Thoracic aorta (tissue), 2 donors: ENCODE measurements around the gene VPS29. TPM values are rescaled to one million over a fixed set of nuclear protein-coding genes. Genes with fewer than 3 reads are reported as not detected.
A peak's percentile ranks its signal among the peaks of the same experiment; 100 is the strongest.

Experiments
- ATAC-seq: fragments of 150-250 bp; one replicate; pipeline ENCODE4 v1.8.0; 2017; ENCODE audit warnings: low read depth; ENCODE audit not compliant: insufficient number of reproducible peaks, low FRiP score
- DNase-seq: peaks from one replicate; pipeline ENCODE4 v3.0.0-alpha.2; 2020; ENCODE audit warnings: low spot score
- H3K27ac ChIP-seq, 2 donors: fragments of 200-600 bp; sonication (generic); 1 replicate in 1 of 2; 2 replicates in 1 of 2; pipeline ENCODE4 v1.5.1; 2016; ENCODE audit warnings: mild to moderate bottlenecking in 2 of 2, moderate library complexity in 2 of 2
- H3K27me3 ChIP-seq: fragments of 200-600 bp; sonication (generic); replicated peaks from 2 replicates; pipeline ENCODE4 v1.6.0; 2016; ENCODE audit warnings: mild to moderate bottlenecking; ENCODE audit not compliant: insufficient read depth
- H3K36me3 ChIP-seq: fragments of 200-600 bp; sonication (generic); one replicate; pipeline ENCODE4 v1.5.1; 2016
- H3K4me1 ChIP-seq, 2 donors: fragments of 200-600 bp; sonication (generic); 1 replicate in 1 of 2; 2 replicates in 1 of 2; pipeline versions ENCODE4 v1.5.1 to v1.6.0; 2016; ENCODE audit warnings: low read depth in 2 of 2, mild to moderate bottlenecking in 1 of 2; ENCODE audit not compliant: control insufficient read depth in 1 of 2
- H3K4me3 ChIP-seq: fragments of 200-600 bp; sonication (generic); 2 replicates; pipeline ENCODE4 v1.5.1; 2016; ENCODE audit warnings: mild to moderate bottlenecking
- H3K9me3 ChIP-seq: fragments of 200-600 bp; sonication (generic); 2 replicates; pipeline ENCODE4 v1.5.1; 2016
- total RNA-seq, 2 donors: library from RNA; depleted of rRNA; stranded (reverse); fragments of >200 nt; gene quantifications; one replicate each; pipeline versions ENCODE4 v1.1.0 to v1.2.3, GENCODE V29; 2016
- TF ChIP-seq, protein P1 (sequence below): fragments of 200-600 bp; sonication (generic); IDR thresholded peaks from one replicate; pipeline ENCODE4 v1.5.1; 2019; ENCODE audit warnings: antibody characterized with exemption

Gene VPS29
- 10 to 100 TPM; 77.7 to 82.6 TPM for total RNA-seq

DNA sequence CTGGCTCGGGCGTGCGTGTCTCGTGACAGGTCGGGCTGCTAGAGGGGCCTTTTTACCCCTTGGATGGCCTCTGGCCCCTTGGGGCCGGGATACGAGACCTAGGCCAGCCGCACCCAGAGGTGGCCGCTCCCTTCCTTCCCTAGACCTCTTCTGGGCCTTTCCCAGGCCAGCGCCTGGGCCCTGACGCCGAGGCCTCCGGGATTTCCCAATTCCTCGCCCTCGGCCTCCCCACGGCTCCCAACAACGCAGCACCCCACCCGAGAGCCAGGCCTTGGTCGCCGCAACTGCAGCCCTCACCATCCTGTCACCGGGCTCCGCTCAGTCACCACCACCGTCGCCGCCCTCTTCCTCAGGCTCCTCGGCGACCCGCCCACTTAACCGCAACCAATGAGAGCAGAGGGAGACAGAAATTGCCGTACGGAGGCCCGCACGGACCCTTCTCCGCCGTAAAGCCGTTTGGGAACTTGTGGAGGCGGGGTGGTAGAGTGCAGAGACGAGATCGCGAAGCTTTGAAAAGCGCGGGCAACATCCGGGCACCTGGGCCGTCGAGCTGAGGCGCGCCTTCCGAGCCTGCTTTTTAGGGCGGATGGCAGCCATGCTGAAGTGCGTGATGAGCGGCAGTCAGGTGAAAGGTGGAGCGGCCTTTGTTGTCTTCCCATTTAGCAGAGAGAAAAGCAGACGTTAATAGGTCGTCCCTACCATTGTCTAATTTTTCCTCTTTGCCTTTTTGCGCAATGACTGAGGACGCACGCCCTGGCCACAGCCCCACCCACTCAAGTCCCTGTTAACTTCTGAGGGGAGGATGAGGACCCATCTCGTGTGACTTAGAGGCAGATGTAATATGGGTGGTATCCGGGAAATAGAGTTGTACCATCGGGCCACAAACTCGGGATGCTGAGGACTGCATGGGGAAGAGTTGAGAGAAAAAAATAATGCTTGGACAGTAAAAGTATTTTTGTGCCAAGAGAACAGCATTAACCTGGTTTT lies at the start of gene VPS29, which contains the start of gene RAD9B:
TSS of gene VPS29 (minus strand) at position 360 of the 987 bp plus-strand sequence. CDS start at position 300, 60 bp downstream.
TSS of gene RAD9B (plus strand) at position 580 of the 987 bp plus-strand sequence. CDS start at position 587, 7 bp downstream.
- ATAC-seq (peak; percentile 96), DNase-seq (peak; percentile 97)
- Histone ChIP-seq H3K4me1 (peaks cover 23 to 29% of the 10 kb centered on the region in 2 donors), H3K36me3 (peaks cover 5% of the 10 kb centered on the region), H3K4me3 (peak within 1 kb of the TSS; percentile 97), H3K27me3 (no peaks in the 10 kb centered on the region), H3K9me3 (no peaks in the 10 kb centered on the region), H3K27ac (peak within 1 kb of the TSS; percentile 93 to 97)
- TF ChIP-seq, protein P1, sequence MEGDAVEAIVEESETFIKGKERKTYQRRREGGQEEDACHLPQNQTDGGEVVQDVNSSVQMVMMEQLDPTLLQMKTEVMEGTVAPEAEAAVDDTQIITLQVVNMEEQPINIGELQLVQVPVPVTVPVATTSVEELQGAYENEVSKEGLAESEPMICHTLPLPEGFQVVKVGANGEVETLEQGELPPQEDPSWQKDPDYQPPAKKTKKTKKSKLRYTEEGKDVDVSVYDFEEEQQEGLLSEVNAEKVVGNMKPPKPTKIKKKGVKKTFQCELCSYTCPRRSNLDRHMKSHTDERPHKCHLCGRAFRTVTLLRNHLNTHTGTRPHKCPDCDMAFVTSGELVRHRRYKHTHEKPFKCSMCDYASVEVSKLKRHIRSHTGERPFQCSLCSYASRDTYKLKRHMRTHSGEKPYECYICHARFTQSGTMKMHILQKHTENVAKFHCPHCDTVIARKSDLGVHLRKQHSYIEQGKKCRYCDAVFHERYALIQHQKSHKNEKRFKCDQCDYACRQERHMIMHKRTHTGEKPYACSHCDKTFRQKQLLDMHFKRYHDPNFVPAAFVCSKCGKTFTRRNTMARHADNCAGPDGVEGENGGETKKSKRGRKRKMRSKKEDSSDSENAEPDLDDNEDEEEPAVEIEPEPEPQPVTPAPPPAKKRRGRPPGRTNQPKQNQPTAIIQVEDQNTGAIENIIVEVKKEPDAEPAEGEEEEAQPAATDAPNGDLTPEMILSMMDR = no peak

- no peak for DNase-seq
- Histone ChIP-seq H3K4me1 (peaks cover 15 to 19% of the 10 kb centered on the region in 2 donors), H3K4me3 (no peak overlapping the region), H3K27ac (no peak overlapping the region), H3K9me3 (no peaks in the 10 kb centered on the region), H3K27me3 (no peaks in the 10 kb centered on the region), H3K36me3 (no peaks in the 10 kb centered on the region)
- TF ChIP-seq, protein P1 = no peak
- ATAC-seq = no peak
Measured at GRCh38 chr12:110550981-110551380, 49.1 kb upstream of the VPS29 start.

DNA sequence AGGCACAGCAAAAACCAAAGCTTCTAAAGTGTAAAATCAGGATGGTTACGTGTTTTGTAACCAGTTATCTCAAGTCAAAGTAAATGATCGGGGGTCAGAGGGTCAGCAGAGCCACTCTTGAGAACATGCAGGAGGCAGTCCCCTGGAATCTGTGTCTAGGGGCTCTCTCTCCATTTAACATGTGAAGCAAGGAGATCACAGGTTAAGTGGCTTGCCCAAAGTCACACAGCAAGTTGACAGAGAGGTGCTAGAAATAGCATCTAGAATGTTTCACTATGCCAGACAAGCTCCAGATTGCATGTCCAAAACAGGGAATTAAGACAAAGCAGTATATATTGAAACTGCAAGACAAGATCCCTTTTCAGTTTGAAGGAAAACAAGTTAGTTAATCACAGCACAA lies 47.8 kb upstream of the VPS29 start:
- H3K27me3 ChIP-seq = no peaks in the 10 kb centered on the region
- no peak overlapping the region for H3K4me3 ChIP-seq
- no peaks in the 10 kb centered on the region for H3K9me3 ChIP-seq
- H3K36me3 ChIP-seq = no peaks in the 10 kb centered on the region
- TF ChIP-seq, protein P1 = no peak
- ATAC-seq (no peak), DNase-seq (no peak)
- H3K27ac ChIP-seq = no peak overlapping the region
- H3K4me1 ChIP-seq = peaks cover 9 to 16% of the 10 kb centered on the region in 2 donors

- TF ChIP-seq, protein P1 = no peak
- Histone ChIP-seq H3K4me1 (peaks cover 12 to 25% of the 10 kb centered on the region in 2 donors), H3K9me3 (no peaks in the 10 kb centered on the region), H3K36me3 (no peaks in the 10 kb centered on the region), H3K27ac (no peak overlapping the region), H3K27me3 (no peaks in the 10 kb centered on the region), H3K4me3 (no peak overlapping the region)
- ATAC-seq (no peak), DNase-seq (no peak)
Measured at GRCh38 chr12:110548678-110549077, 46.8 kb upstream of the VPS29 start.

DNA sequence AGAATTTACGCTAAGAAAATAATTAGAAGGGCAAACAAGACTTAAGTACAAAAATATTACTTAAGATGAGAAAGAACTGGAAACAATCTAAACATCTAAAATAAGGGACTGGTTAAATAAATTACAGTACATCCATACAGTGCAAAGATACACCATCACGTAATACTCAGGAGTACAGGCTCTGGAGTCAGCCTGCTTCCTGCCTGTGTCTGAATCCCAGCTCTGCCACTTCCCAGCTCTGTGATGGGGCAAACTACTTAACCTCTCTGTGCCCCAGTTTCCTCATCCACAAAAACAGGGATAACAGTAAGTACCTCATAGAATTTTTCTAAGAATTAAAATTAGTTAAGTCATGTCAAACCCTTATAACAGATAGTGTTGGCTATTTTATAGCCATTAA lies 45.2 kb upstream of the VPS29 start:
- TF ChIP-seq, protein P1 = no peak
- Histone ChIP-seq H3K36me3 (no peaks in the 10 kb centered on the region), H3K4me3 (no peak overlapping the region), H3K4me1 (peaks cover 19 to 41% of the 10 kb centered on the region in 2 donors), H3K27me3 (no peaks in the 10 kb centered on the region), H3K27ac (peak overlapping the region in 1 of 2 donors; percentile 43), H3K9me3 (no peaks in the 10 kb centered on the region)
- DNase-seq = no peak
- ATAC-seq = no peak
